Activated T-cell treated with anti-CD3 and anti-CD28 coated beads, Interleukin-2, amount 50 U/mL, for 4 hours (primary cell): ENCODE measurements around the gene THRA. TPM values are rescaled to one million over a fixed set of nuclear protein-coding genes. Genes with fewer than 3 reads are reported as not detected.

Experiments
- ATAC-seq, 2 donors: fragments of 200-7000 bp; cut with Tn5 transposase; one replicate each; pipeline ENCODE4 v1.10.0; 2021
- DNase-seq: peaks from one replicate; pipeline ENCODE4 v3.0.0-alpha.2; 2020
- H3K27me3 Mint-ChIP-seq: one replicate; pipeline ENCODE4 v1.8.0; 2021; ENCODE audit warnings: low read depth, mixed read lengths
- H3K36me3 Mint-ChIP-seq: one replicate; pipeline ENCODE4 v1.8.0; 2022; ENCODE audit warnings: mixed read lengths; ENCODE audit not compliant: insufficient read depth
- H3K4me1 Mint-ChIP-seq: one replicate; pipeline ENCODE4 v1.8.0; 2021; ENCODE audit warnings: low read depth, mixed read lengths
- H3K4me3 Mint-ChIP-seq: one replicate; pipeline ENCODE4 v1.8.0; 2021; ENCODE audit warnings: mild to moderate bottlenecking, moderate library complexity, mixed read lengths
- H3K9me3 Mint-ChIP-seq: one replicate; pipeline ENCODE4 v1.8.0; 2021; ENCODE audit warnings: mixed read lengths
- total RNA-seq, 3 donors: library from RNA; stranded (reverse); gene quantifications; one replicate each; pipeline ENCODE4 v1.2.1, GENCODE V29; 2021

Gene THRA
- total RNA-seq, 3 donors from 2014 or later = 6.6 to 12.4 (median 10.3) TPM

DNA sequence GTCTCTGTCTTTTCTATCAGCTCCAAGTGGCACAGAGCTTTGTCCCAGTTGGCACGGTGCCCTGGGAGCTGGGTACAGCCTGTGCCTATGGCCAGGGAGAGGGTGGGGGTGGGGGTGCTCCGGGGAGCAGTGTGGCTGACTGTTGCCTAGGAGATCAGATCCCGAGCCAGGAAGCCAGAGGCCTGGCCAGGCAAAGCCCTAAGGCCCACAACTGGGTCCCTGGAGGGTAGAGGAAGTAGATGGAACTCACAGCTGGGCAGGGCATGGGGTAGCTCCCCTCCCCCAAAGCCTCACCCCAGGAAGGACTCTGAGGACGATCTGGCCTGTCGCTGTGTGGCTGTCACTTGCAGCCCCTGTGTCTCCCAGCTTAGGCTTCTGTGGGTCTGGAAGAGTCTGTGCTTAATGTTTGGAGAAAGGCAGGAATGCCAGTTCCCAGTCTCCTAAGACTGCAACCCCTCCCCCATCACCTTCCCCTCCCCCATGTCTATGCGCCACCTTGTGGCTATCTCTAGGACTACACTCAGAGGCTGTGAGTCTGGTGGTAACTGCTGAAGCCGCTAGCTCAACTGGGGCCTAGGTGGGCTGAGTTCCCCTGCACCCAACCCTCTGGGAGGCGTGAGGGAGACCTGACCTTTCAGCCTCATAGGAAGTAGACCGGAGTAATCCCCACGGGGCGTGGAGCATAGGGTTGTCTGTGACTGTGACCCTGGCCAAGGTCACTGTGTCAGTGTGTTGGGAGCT is 12.6 kb downstream of the THRA start:
- Mint-ChIP-seq H3K4me3 (no peak overlapping the region), H3K36me3 (peaks cover 4% of the 10 kb centered on the region), H3K4me1 (peaks cover 39% of the 10 kb centered on the region), H3K9me3 (no peaks in the 10 kb centered on the region), H3K27me3 (no peaks in the 10 kb centered on the region)
- ATAC-seq (peak; percentile 85 to 86), DNase-seq (peak; percentile 71)

DNA sequence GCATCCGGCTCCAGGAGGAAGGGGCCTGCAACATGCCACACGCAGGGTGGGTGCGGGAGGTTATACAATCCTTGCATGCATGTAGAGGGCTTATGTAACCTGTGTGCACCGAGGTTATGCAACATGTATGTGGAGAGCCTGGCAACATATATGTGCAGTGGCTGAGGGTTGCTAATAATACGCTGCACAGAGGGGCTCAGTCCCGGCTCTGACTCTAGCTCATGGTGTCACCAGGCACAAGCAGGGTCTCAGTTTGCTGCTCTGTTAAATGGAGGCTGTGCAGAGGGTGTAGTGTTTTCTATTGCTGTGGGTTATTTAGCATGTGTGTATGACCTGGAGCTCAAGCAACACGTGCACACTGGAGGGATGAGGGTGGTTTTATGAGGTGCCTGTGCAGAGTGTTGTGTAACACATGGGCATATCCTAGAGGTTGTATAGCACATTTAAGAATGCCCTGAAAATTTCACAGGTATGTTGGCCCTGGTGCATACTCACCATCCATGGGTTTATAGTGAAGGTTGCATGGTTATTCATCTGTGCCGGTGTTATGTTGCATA is 13.3 kb downstream of the THRA start:
- H3K4me1 Mint-ChIP-seq = peaks cover 33% of the 10 kb centered on the region
- DNase-seq = no peak
- no peak overlapping the region for H3K4me3 Mint-ChIP-seq
- H3K36me3 Mint-ChIP-seq = peaks cover 6% of the 10 kb centered on the region
- no peak for ATAC-seq
- H3K27me3 Mint-ChIP-seq = no peaks in the 10 kb centered on the region
- H3K9me3 Mint-ChIP-seq = no peaks in the 10 kb centered on the region

GRCh38 chr17:40076591-40076990 is 13.8 kb downstream of the THRA start:
- ATAC-seq = no peak
- no peak overlapping the region for H3K4me3 Mint-ChIP-seq
- no peaks in the 10 kb centered on the region for H3K9me3 Mint-ChIP-seq
- no peak for DNase-seq
- H3K4me1 Mint-ChIP-seq = peaks cover 28% of the 10 kb centered on the region
- peaks cover 8% of the 10 kb centered on the region for H3K36me3 Mint-ChIP-seq
- no peaks in the 10 kb centered on the region for H3K27me3 Mint-ChIP-seq

DNA sequence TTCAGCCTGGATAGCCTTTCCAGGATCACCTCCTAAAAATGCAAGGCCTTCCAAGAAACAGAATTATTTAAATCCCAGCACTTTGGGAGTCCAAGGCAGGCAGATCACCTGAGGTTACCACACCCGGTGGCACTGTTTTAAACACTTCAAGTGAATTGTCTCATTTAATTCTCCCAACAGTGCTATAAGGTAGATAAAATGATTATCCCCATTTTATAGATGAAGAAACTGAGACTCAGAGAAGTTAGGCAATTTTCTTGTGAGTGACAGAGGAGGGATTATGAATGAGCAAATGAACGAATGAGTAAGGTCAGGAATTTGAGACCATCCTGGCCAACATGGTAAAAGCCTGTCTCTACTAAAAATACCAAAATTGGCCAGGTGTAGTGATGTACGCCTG is 16.8 kb downstream of the THRA start:
- Mint-ChIP-seq H3K36me3 (peaks cover 8% of the 10 kb centered on the region), H3K4me3 (no peak overlapping the region), H3K27me3 (no peaks in the 10 kb centered on the region), H3K4me1 (peaks cover 20% of the 10 kb centered on the region), H3K9me3 (no peaks in the 10 kb centered on the region)
- no peak for DNase-seq
- no peak for ATAC-seq

DNA sequence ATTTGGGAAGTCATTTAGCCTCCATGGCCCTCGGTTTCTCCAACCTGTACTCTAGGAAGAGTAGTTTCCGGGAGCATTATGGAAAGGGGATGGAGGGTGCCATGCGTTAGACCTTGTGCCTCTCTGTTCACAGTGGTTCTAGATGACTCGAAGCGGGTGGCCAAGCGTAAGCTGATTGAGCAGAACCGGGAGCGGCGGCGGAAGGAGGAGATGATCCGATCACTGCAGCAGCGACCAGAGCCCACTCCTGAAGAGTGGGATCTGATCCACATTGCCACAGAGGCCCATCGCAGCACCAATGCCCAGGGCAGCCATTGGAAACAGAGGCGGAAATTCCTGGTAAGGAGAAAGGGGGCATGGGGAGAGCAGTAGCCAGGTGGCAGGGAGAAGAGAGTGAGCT is 21.7 kb downstream of the THRA start:
- Mint-ChIP-seq H3K4me3 (no peak overlapping the region), H3K4me1 (peaks cover 5% of the 10 kb centered on the region), H3K9me3 (no peaks in the 10 kb centered on the region), H3K36me3 (peaks cover 10% of the 10 kb centered on the region), H3K27me3 (no peaks in the 10 kb centered on the region)
- no peak for ATAC-seq
- no peak for DNase-seq

DNA sequence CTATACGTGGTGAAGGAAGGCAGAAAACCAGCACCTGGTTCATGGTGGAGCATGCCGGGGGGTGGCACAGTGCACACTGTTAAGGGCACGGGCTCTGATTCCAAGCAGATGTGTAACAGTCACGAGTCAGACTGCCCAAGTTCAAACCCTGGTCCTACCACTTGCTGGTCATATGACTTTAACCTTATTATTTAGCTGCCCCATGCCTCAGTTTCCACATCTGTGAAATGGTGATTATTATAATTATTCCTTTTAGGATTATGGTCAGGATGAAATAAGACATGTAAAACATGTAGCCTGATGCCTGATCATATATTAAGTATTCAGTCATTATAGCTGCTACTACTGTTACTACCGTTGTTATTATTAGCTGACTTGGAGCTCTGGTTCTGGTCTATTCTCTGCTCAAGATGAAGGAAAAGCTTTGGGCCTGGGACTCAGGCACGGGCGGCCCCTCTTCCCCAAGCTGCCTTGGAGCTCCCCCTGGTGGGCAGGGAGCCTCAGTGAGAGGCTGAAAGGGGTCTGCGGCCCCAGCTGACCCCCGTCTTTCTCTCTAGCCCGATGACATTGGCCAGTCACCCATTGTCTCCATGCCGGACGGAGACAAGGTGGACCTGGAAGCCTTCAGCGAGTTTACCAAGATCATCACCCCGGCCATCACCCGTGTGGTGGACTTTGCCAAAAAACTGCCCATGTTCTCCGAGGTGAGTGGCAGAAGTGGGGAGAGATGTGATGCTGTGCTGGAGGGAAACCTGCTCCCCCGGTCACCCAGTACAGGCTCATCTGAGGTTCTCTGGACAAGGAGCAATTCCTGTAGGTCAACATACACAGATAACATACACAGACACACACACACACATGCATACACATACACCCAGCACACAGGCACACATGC is 23.6 kb downstream of the THRA start:
- H3K4me1 Mint-ChIP-seq = peaks cover 5% of the 10 kb centered on the region
- peak; percentile 62 for DNase-seq
- H3K9me3 Mint-ChIP-seq = no peaks in the 10 kb centered on the region
- no peak overlapping the region for H3K4me3 Mint-ChIP-seq
- H3K27me3 Mint-ChIP-seq = no peaks in the 10 kb centered on the region
- H3K36me3 Mint-ChIP-seq = peaks cover 7% of the 10 kb centered on the region
- peak; percentile 80 to 89 for ATAC-seq

GRCh38 chr17:40087049-40087794 is 24.5 kb downstream of the THRA start:
- Mint-ChIP-seq H3K4me1 (peaks cover 5% of the 10 kb centered on the region), H3K27me3 (no peaks in the 10 kb centered on the region), H3K9me3 (no peaks in the 10 kb centered on the region), H3K4me3 (no peak overlapping the region), H3K36me3 (peaks cover 7% of the 10 kb centered on the region)
- DNase-seq (no peak), ATAC-seq (no peak)

- peaks cover 5% of the 10 kb centered on the region for H3K4me1 Mint-ChIP-seq
- no peak overlapping the region for H3K4me3 Mint-ChIP-seq
- DNase-seq (no peak), ATAC-seq (no peak)
- no peaks in the 10 kb centered on the region for H3K27me3 Mint-ChIP-seq
- no peaks in the 10 kb centered on the region for H3K9me3 Mint-ChIP-seq
- H3K36me3 Mint-ChIP-seq = peaks cover 7% of the 10 kb centered on the region
Observed at GRCh38 chr17:40087903-40088718, 25.3 kb downstream of the THRA start.

DNA sequence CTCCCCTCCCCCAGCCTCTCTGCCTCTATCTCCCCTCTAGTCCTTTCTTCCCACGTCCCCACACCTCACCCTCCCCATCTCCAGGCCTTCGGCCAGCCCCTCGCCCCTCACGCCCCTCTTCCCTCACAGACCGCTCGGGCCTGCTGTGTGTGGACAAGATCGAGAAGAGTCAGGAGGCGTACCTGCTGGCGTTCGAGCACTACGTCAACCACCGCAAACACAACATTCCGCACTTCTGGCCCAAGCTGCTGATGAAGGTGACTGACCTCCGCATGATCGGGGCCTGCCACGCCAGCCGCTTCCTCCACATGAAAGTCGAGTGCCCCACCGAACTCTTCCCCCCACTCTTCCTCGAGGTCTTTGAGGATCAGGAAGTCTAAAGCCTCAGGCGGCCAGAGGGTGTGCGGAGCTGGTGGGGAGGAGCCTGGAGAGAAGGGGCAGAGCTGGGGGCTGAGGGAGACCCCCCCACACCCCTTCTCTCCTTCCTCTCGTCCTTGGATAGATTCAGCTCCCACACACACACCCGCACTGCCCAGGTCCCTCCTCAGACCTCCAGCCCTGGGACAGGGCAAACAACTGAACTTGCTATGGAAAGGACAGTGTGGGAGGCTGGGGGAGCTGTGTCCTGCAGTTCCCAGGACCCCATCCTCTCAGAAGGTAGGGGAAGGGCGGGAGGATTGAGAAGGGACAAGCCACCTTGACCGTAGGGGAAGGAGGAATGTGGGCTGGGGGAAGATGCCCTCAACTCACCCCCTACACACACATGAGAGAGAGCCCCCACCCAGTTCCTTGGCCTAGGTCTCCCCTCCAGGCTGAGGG is 26.5 kb downstream of the THRA start:
- H3K4me1 Mint-ChIP-seq = peaks cover 15% of the 10 kb centered on the region
- DNase-seq (no peak), ATAC-seq (no peak)
- H3K4me3 Mint-ChIP-seq = no peak overlapping the region
- no peaks in the 10 kb centered on the region for H3K9me3 Mint-ChIP-seq
- H3K27me3 Mint-ChIP-seq = no peaks in the 10 kb centered on the region
- peaks cover 15% of the 10 kb centered on the region for H3K36me3 Mint-ChIP-seq

- no peak for ATAC-seq
- H3K36me3 Mint-ChIP-seq = peaks cover 20% of the 10 kb centered on the region
- no peaks in the 10 kb centered on the region for H3K27me3 Mint-ChIP-seq
- H3K4me1 Mint-ChIP-seq = peaks cover 23% of the 10 kb centered on the region
- no peaks in the 10 kb centered on the region for H3K9me3 Mint-ChIP-seq
- no peak for DNase-seq
- H3K4me3 Mint-ChIP-seq = no peak overlapping the region
Observed at GRCh38 chr17:40090237-40091119, 27.7 kb downstream of the THRA start.

DNA sequence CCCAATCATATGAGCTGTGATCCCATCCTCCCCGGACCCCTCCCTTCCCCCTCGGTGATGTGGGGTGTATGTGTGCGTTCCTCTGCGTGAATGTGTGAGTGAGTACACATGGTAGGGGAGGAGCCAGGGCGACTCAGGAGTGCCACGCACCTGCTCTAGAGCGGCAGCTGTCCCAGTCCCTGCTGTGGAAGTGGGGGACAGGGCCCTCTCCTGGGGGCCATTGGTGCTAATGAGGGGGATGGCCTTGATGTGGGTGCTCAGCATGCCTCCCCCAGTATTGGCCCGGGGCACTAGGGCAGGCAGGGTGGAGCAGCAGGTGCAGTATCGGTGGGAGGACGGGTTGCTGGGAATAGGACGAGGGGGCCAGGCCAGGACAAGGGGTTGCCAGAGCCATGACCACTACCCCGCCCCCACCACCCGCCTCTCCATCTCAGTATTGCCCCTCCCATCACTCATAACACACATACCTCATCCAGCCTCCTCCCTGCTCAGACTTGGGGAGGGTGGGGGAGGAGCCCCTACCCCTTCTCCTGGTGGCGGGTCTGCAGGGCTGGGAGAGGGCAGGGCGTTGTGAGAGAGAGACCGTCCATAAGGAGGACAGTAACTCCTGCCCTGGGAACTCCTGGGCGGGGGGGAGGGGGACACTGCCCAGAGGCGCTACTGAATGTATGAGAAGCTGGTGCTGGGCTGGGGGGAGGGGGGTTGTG is 29.1 kb downstream of the THRA start:
- Mint-ChIP-seq H3K4me3 (no peak overlapping the region), H3K36me3 (peaks cover 30% of the 10 kb centered on the region), H3K9me3 (no peaks in the 10 kb centered on the region), H3K4me1 (peaks cover 34% of the 10 kb centered on the region), H3K27me3 (no peaks in the 10 kb centered on the region)
- DNase-seq = no peak
- no peak for ATAC-seq

DNA sequence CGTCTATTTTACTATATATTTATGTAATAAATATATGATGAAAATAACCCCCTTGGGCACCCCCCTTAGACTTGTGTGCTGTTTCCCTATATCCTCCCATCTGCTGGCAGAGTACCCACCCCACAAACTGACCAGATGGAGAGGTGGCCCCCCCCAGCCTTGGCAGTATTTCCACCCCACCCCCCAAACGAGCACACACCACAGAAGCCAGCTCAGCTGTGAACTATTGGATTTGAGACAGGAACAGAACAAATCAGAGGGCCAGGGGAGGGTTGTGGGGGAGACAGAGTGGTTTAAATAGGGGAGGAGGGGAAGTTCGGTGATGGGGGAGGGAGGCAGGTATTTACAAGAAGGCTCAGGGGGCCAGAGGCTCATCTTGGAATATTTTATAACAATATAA is 29.8 kb downstream of the THRA start:
- H3K4me3 Mint-ChIP-seq = no peak overlapping the region
- H3K4me1 Mint-ChIP-seq = peaks cover 39% of the 10 kb centered on the region
- peaks cover 30% of the 10 kb centered on the region for H3K36me3 Mint-ChIP-seq
- H3K9me3 Mint-ChIP-seq = no peaks in the 10 kb centered on the region
- H3K27me3 Mint-ChIP-seq = no peaks in the 10 kb centered on the region
- DNase-seq (no peak), ATAC-seq (no peak)
